ENCODE results near the gene SZRD1.

SZRD1 gene

GRCh38 chr1:16397120-16397519 lies 30.1 kb downstream of the SZRD1 start:
- no peak for DNase-seq

GRCh38 chr1:16398371-16398953 lies 31.4 kb downstream of the SZRD1 start:
- DNase-seq = no peak

GRCh38 chr1:16402742-16403141 lies 35.7 kb downstream of the SZRD1 start:
- no peak for DNase-seq

GRCh38 chr1:16405441-16405840 lies 38.4 kb downstream of the SZRD1 start:
- no peak for DNase-seq

GRCh38 chr1:16406868-16407267 lies 39.8 kb downstream of the SZRD1 start:
- no peak for DNase-seq

GRCh38 chr1:16409536-16410152 lies 42.6 kb downstream of the SZRD1 start:
- DNase-seq = no peak

GRCh38 chr1:16410803-16411202 lies 43.8 kb downstream of the SZRD1 start:
- no peak for DNase-seq

GRCh38 chr1:16413191-16413590 lies 46.1 kb downstream of the SZRD1 start:
- no peak for DNase-seq

GRCh38 chr1:16418823-16419425 lies 51.9 kb downstream of the SZRD1 start:
- DNase-seq = no peak

- DNase-seq = no peak
These were observed 53.5 kb downstream of the SZRD1 start for GRCh38 chr1:16420424-16421118.

GRCh38 chr1:16421201-16421600 lies 54.2 kb downstream of the SZRD1 start:
- DNase-seq = no peak

- no peak for DNase-seq
These were observed 55.0 kb downstream of the SZRD1 start for GRCh38 chr1:16422041-16422440.

GRCh38 chr1:16425125-16426025 lies 58.3 kb downstream of the SZRD1 start:
- no peak for DNase-seq

GRCh38 chr1:16430606-16431005 lies 63.6 kb downstream of the SZRD1 start:
- no peak for DNase-seq

GRCh38 chr1:16433030-16433429 lies 66.0 kb downstream of the SZRD1 start:
- no peak for DNase-seq

GRCh38 chr1:16434007-16434406 lies 67.0 kb downstream of the SZRD1 start:
- no peak for DNase-seq

GRCh38 chr1:16434501-16434900 lies 67.5 kb downstream of the SZRD1 start:
- no peak for DNase-seq

- no peak for DNase-seq
These were observed 70.0 kb downstream of the SZRD1 start, which contains the start of gene SPATA21 for GRCh38 chr1:16436946-16437474. SPATA21 (minus strand) TSS chr1:16437424; CDS start chr1:16431371, 6,053 bp downstream.

GRCh38 chr1:16438516-16438915 lies 71.5 kb downstream of the SZRD1 start:
- DNase-seq = no peak

GRCh38 chr1:16438924-16439323 lies 71.9 kb downstream of the SZRD1 start:
- no peak for DNase-seq

GRCh38 chr1:16440131-16440469 lies 73.1 kb downstream of the SZRD1 start:
- DNase-seq = no peak

GRCh38 chr1:16440470-16441281 lies 73.6 kb downstream of the SZRD1 start, which contains the start of gene NECAP2:
NECAP2 (plus strand) TSS chr1:16440724; CDS start chr1:16440762, 38 bp downstream.
- DNase-seq = peak; percentile 97

All from eye (tissue), 1 donor.